Esophagus (tissue), 2 donors: ENCODE results near the gene DNAJC5G. TPM values are rescaled to one million over a fixed set of nuclear protein-coding genes. Genes with fewer than 3 reads are reported as not detected.

ENCODE experiments used
- H3K27ac ChIP-seq, 2 donors: one replicate each; pipeline ENCODE4 v1.5.1; 2013; ENCODE audit warnings: low read depth in 2 of 2, mild to moderate bottlenecking in 2 of 2, inconsistent platforms in 1 of 2, low read length in 1 of 2, moderate library complexity in 1 of 2
- H3K27me3 ChIP-seq, 2 donors: one replicate each; pipeline ENCODE4 v1.6.1; 2013; ENCODE audit warnings: low read length in 2 of 2, control low read depth in 1 of 2, mild to moderate bottlenecking in 1 of 2; ENCODE audit not compliant: insufficient read depth in 2 of 2, control insufficient read depth in 1 of 2
- H3K36me3 ChIP-seq, 2 donors: one replicate each; pipeline ENCODE4 v1.6.1; 2013; ENCODE audit warnings: low read length in 1 of 2; ENCODE audit not compliant: control insufficient read depth in 2 of 2, insufficient read depth in 2 of 2
- H3K4me1 ChIP-seq, 2 donors: one replicate each; pipeline ENCODE4 v1.6.1; 2013; ENCODE audit warnings: low read length in 1 of 2; ENCODE audit not compliant: control insufficient read depth in 2 of 2, insufficient read depth in 2 of 2
- H3K4me3 ChIP-seq, 2 donors: one replicate each; pipeline ENCODE4 v1.5.1; 2013; ENCODE audit warnings: low read length in 2 of 2, mild to moderate bottlenecking in 2 of 2, low read depth in 1 of 2, moderate library complexity in 1 of 2
- H3K9me3 ChIP-seq, 2 donors: one replicate each; pipeline ENCODE4 v1.6.1; 2013; ENCODE audit warnings: mild to moderate bottlenecking in 2 of 2, low read depth in 1 of 2, low read length in 1 of 2, moderate library complexity in 1 of 2; ENCODE audit not compliant: control insufficient read depth in 2 of 2, insufficient read depth in 1 of 2
- WGBS, 2 donors: extraction: QIAGEN DNeasy Blood & Tissue Kit; methylation state at CpG; one replicate each; pipeline ENCODE4 v1.1.7; 2013; 5-methylcytosine and 5-hydroxymethylcytosine counted together
- polyA plus RNA-seq, 2 donors: library from polyadenylated mRNA; stranded (reverse); fragments of 200-250 nt; gene quantifications; one replicate each; pipeline ENCODE4 v1.2.3, GENCODE V29; 2013
- donor health status: healthy with polysubstance abuse.
- donor health status: Bipolar disorder and iron deficiency.

Gene DNAJC5G
- under 1 TPM; 0.05 to 0.14 TPM for polyA plus RNA-seq

GRCh38 chr2:27275211-27276150 is at the start of gene DNAJC5G:
DNAJC5G (plus strand) TSS chr2:27275433; CDS start chr2:27276729, 1,296 bp downstream.
- H3K4me1 ChIP-seq: no peaks in the 10 kb centered on the region
- H3K36me3 ChIP-seq: no peaks in the 10 kb centered on the region
- no peak within 1 kb of the TSS for H3K4me3 ChIP-seq
- WGBS, 2 donors: 81 to 85% methylated on average over 39 of the region's 39 CpGs
- H3K9me3 ChIP-seq: no peaks in the 10 kb centered on the region
- no peak within 1 kb of the TSS for H3K27ac ChIP-seq
- H3K27me3 ChIP-seq: no peaks in the 10 kb centered on the region

- Histone ChIP-seq H3K36me3 (peaks cover 26 to 47% of the 10 kb centered on the region in 2 donors), H3K27ac (no peak overlapping the region), H3K9me3 (no peaks in the 10 kb centered on the region), H3K4me1 (no peaks in the 10 kb centered on the region), H3K27me3 (no peaks in the 10 kb centered on the region), H3K4me3 (no peak overlapping the region)
- 91 to 93% methylated on average over 9 of the region's 9 CpGs for WGBS, 2 donors
Observed at GRCh38 chr2:27225526-27225925, 49.7 kb upstream of the DNAJC5G start.

- 80 to 84% methylated on average over 2 of the region's 2 CpGs for WGBS, 2 donors
- Histone ChIP-seq H3K4me1 (no peaks in the 10 kb centered on the region), H3K4me3 (no peak overlapping the region), H3K27ac (no peak overlapping the region), H3K36me3 (peaks cover 36 to 52% of the 10 kb centered on the region in 2 donors), H3K27me3 (no peaks in the 10 kb centered on the region), H3K9me3 (no peaks in the 10 kb centered on the region)
Observed at GRCh38 chr2:27227501-27227900, 47.7 kb upstream of the DNAJC5G start.

- Histone ChIP-seq H3K27ac (no peak overlapping the region), H3K4me1 (no peaks in the 10 kb centered on the region), H3K36me3 (peaks cover 29 to 53% of the 10 kb centered on the region in 2 donors), H3K27me3 (no peaks in the 10 kb centered on the region), H3K4me3 (no peak overlapping the region), H3K9me3 (no peaks in the 10 kb centered on the region)
- 95% methylated on average over 13 of the region's 13 CpGs for WGBS, 2 donors
Observed at GRCh38 chr2:27231921-27232320, 43.3 kb upstream of the DNAJC5G start.

GRCh38 chr2:27233341-27233740 is 41.9 kb upstream of the DNAJC5G start:
- no peaks in the 10 kb centered on the region for H3K9me3 ChIP-seq
- H3K36me3 ChIP-seq: peaks cover 36 to 61% of the 10 kb centered on the region in 2 donors
- no peak overlapping the region for H3K4me3 ChIP-seq
- no peaks in the 10 kb centered on the region for H3K27me3 ChIP-seq
- WGBS, 2 donors: 94 to 96% methylated on average over 14 of the region's 14 CpGs
- H3K27ac ChIP-seq: no peak overlapping the region
- no peaks in the 10 kb centered on the region for H3K4me1 ChIP-seq

GRCh38 chr2:27236136-27236535 is 39.1 kb upstream of the DNAJC5G start:
- H3K27ac ChIP-seq: no peak overlapping the region
- no peaks in the 10 kb centered on the region for H3K9me3 ChIP-seq
- no peaks in the 10 kb centered on the region for H3K27me3 ChIP-seq
- H3K36me3 ChIP-seq: peaks cover 52 to 81% of the 10 kb centered on the region in 2 donors
- H3K4me1 ChIP-seq: no peaks in the 10 kb centered on the region
- 95% methylated on average over 12 of the region's 12 CpGs for WGBS, 2 donors
- H3K4me3 ChIP-seq: no peak overlapping the region

GRCh38 chr2:27236626-27237025 is 38.6 kb upstream of the DNAJC5G start:
- WGBS, 2 donors: 85 to 90% methylated on average over 3 of the region's 3 CpGs
- Histone ChIP-seq H3K4me3 (no peak overlapping the region), H3K4me1 (no peaks in the 10 kb centered on the region), H3K9me3 (no peaks in the 10 kb centered on the region), H3K36me3 (peaks cover 52 to 81% of the 10 kb centered on the region in 2 donors), H3K27me3 (no peaks in the 10 kb centered on the region), H3K27ac (no peak overlapping the region)

- WGBS, 2 donors: 95 to 96% methylated on average over 15 of the region's 15 CpGs
- H3K9me3 ChIP-seq: no peaks in the 10 kb centered on the region
- H3K4me3 ChIP-seq: no peak overlapping the region
- no peak overlapping the region for H3K27ac ChIP-seq
- no peaks in the 10 kb centered on the region for H3K4me1 ChIP-seq
- no peaks in the 10 kb centered on the region for H3K27me3 ChIP-seq
- H3K36me3 ChIP-seq: peaks cover 47 to 83% of the 10 kb centered on the region in 2 donors
Observed at GRCh38 chr2:27237341-27237945, 37.8 kb upstream of the DNAJC5G start.

GRCh38 chr2:27238976-27239375 is 36.3 kb upstream of the DNAJC5G start:
- Histone ChIP-seq H3K4me3 (no peak overlapping the region), H3K27ac (no peak overlapping the region), H3K4me1 (no peaks in the 10 kb centered on the region), H3K36me3 (peaks cover 46 to 86% of the 10 kb centered on the region in 2 donors), H3K27me3 (no peaks in the 10 kb centered on the region), H3K9me3 (no peaks in the 10 kb centered on the region)
- 96 to 97% methylated on average over 8 of the region's 8 CpGs for WGBS, 2 donors
